Smooth muscle cell (in vitro differentiated cells): ENCODE data around the gene MINAR1. TPM values are rescaled to one million over a fixed set of nuclear protein-coding genes. Genes with fewer than 3 reads are reported as not detected.
A peak's percentile ranks its signal among the peaks of the same experiment; 100 is the strongest.

ENCODE experiments used
- DNase-seq: peaks from one replicate; lab custom pipeline; 2025; ENCODE audit not compliant: unreplicated experiment; lab: John Stamatoyannopoulos, UW
- H2AFZ ChIP-seq: fragments of 200-600 bp; sonication (generic); 2 replicates; pipeline ENCODE4 v1.6.0; 2016; ENCODE audit warnings: antibody characterized with exemption, low read depth, mild to moderate bottlenecking
- H3F3A ChIP-seq: fragments of 200-600 bp; sonication (generic); 2 replicates; pipeline ENCODE4 v1.6.0; 2017; ENCODE audit warnings: antibody characterized with exemption, low read depth
- H3K27ac ChIP-seq: fragments of 200-600 bp; sonication (generic); 2 replicates; pipeline ENCODE4 v1.5.1; 2016; ENCODE audit warnings: low read depth, mild to moderate bottlenecking
- H3K27me3 ChIP-seq: fragments of 200-600 bp; sonication (generic); 2 replicates; pipeline ENCODE4 v1.6.1; 2016; ENCODE audit warnings: low read depth, mild to moderate bottlenecking
- H3K36me3 ChIP-seq: fragments of 200-600 bp; sonication (generic); 2 replicates; pipeline ENCODE4 v1.5.1; 2016; ENCODE audit warnings: low read depth
- H3K4me1 ChIP-seq: fragments of 200-600 bp; sonication (generic); 2 replicates; pipeline ENCODE4 v1.5.1; 2016; ENCODE audit warnings: low read depth
- H3K4me2 ChIP-seq: fragments of 200-600 bp; sonication (generic); 2 replicates; pipeline ENCODE4 v1.6.0; 2016; ENCODE audit warnings: mild to moderate bottlenecking
- H3K4me3 ChIP-seq: fragments of 200-600 bp; sonication (generic); 2 replicates; pipeline ENCODE4 v1.5.1; 2016; ENCODE audit warnings: mild to moderate bottlenecking
- H3K79me2 ChIP-seq: fragments of 200-600 bp; sonication (generic); 2 replicates; pipeline ENCODE4 v1.6.0; 2016; ENCODE audit warnings: low read depth, mild to moderate bottlenecking
- H3K9ac ChIP-seq: fragments of 200-600 bp; sonication (generic); 2 replicates; pipeline ENCODE4 v1.6.0; 2016; ENCODE audit warnings: low read depth
- H3K9me3 ChIP-seq: fragments of 200-600 bp; sonication (generic); replicated peaks from 2 replicates; pipeline ENCODE4 v1.5.1; 2016; ENCODE audit warnings: low read depth
- H4K20me1 ChIP-seq: fragments of 200-600 bp; sonication (generic); 2 replicates; pipeline ENCODE4 v1.6.0; 2016; ENCODE audit warnings: low read depth
- WGBS: methylation state at CpG from one replicate; pipeline ENCODE4 v1.1.7; 2016; ENCODE audit warnings: low lambda C conversion rate; 5-methylcytosine and 5-hydroxymethylcytosine counted together
- polyA plus RNA-seq: library from polyadenylated mRNA; unstranded; fragments of >200 nt; fragmentation: Nextera tagmentation; extraction: Ambion mirVana; gene quantifications from 2 replicates; pipeline ENCODE4 v1.2.1, GENCODE V29; 2016
- total RNA-seq: library from RNA; depleted of rRNA; stranded (reverse); fragments of >200 nt; gene quantifications from 2 replicates; pipeline ENCODE4 v1.2.3, GENCODE V29; 2014
- TF ChIP-seq, protein P1 (sequence below): fragments of 200-600 bp; sonication (generic); IDR thresholded peaks from 2 replicates; pipeline ENCODE4 v1.5.1; 2017; ENCODE audit warnings: borderline replicate concordance, mild to moderate bottlenecking, antibody characterized with exemption; ENCODE audit not compliant: insufficient read depth, poor library complexity, severe bottlenecking

The MINAR1 gene
- total and polyA plus RNA-seq, 2 experiments from 2014 or later, result 4.9 to 21.3 TPM

DNA sequence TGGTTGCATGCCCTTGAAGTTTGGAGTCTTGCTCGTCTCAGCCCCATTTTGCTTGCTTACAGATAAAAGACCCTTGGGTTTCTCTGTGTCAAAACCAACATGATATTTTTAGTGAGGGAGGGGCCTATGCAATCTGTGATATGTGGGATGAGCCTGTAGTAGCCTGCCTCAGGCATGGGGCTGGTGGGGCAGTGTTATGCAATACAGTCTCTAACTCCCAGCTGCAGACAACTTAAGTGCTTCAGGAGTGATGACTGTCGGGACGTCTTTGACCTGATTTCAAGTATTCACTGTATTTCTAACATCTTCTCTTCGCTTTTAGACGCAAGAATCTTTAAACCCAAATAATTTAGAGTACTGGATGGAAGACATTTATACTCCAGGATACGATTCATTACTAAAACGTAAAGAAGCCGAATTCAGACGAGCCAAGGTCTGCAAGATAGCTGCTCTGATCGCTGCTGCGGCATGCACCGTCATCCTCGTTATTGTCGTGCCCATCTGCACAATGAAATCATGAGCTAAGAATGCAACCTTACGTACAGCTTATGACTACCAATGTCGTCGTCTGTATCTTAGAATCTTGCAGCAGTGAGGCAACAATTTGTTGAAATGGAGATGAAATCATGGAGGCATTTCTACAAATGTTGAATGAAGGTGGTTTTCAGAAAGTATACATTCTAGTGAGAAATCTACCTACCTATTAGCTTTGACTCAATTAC is 35.9 kb downstream of the MINAR1 start:
- Histone ChIP-seq H4K20me1 (peaks cover 3% of the 10 kb centered on the region), H3K4me3 (no peak overlapping the region), H3K27ac (no peak overlapping the region), H3F3A (no peaks in the 10 kb centered on the region), H3K9ac (no peak overlapping the region), H3K27me3 (no peaks in the 10 kb centered on the region), H2AFZ (no peak overlapping the region), H3K79me2 (no peaks in the 10 kb centered on the region), H3K4me1 (no peaks in the 10 kb centered on the region), H3K36me3 (no peaks in the 10 kb centered on the region), H3K9me3 (no peaks in the 10 kb centered on the region), H3K4me2 (no peak overlapping the region)
- TF ChIP-seq, protein P1, sequence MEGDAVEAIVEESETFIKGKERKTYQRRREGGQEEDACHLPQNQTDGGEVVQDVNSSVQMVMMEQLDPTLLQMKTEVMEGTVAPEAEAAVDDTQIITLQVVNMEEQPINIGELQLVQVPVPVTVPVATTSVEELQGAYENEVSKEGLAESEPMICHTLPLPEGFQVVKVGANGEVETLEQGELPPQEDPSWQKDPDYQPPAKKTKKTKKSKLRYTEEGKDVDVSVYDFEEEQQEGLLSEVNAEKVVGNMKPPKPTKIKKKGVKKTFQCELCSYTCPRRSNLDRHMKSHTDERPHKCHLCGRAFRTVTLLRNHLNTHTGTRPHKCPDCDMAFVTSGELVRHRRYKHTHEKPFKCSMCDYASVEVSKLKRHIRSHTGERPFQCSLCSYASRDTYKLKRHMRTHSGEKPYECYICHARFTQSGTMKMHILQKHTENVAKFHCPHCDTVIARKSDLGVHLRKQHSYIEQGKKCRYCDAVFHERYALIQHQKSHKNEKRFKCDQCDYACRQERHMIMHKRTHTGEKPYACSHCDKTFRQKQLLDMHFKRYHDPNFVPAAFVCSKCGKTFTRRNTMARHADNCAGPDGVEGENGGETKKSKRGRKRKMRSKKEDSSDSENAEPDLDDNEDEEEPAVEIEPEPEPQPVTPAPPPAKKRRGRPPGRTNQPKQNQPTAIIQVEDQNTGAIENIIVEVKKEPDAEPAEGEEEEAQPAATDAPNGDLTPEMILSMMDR, result no peak
- WGBS, result 80% methylated on average over 17 of the region's 17 CpGs
- no peak for DNase-seq

DNA sequence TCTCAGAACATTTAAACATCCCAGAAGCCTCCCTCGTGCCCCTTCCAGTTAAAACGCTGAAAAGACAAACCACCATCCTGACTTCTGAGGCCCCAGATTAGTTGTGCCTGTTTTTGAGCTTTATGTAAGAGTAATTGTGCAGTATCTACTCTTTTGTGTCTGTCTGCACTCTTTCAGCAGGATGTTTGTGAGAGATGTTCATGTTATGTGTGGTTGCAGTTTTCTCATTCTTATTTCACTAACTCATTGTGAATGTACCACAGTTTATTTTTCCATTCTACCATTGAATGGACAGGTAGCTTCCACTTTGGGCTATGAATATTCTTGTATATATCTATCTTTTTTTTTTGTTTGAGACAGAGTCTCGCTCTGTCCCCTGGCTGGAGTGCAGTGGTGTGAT is 40.3 kb downstream of the MINAR1 start:
- H3K4me3 ChIP-seq, result no peak overlapping the region
- H3K9me3 ChIP-seq, result no peaks in the 10 kb centered on the region
- no peak overlapping the region for H3K27ac ChIP-seq
- no peak overlapping the region for H3K4me2 ChIP-seq
- no peaks in the 10 kb centered on the region for H3K27me3 ChIP-seq
- no peak overlapping the region for H3K9ac ChIP-seq
- H4K20me1 ChIP-seq, result no peaks in the 10 kb centered on the region
- DNase-seq, result no peak
- TF ChIP-seq, protein P1, result no peak
- 62% methylated on average over 3 of the region's 3 CpGs for WGBS
- H2AFZ ChIP-seq, result no peak overlapping the region
- H3K36me3 ChIP-seq, result no peaks in the 10 kb centered on the region
- no peaks in the 10 kb centered on the region for H3F3A ChIP-seq
- H3K4me1 ChIP-seq, result peaks cover 5% of the 10 kb centered on the region
- no peaks in the 10 kb centered on the region for H3K79me2 ChIP-seq

DNA sequence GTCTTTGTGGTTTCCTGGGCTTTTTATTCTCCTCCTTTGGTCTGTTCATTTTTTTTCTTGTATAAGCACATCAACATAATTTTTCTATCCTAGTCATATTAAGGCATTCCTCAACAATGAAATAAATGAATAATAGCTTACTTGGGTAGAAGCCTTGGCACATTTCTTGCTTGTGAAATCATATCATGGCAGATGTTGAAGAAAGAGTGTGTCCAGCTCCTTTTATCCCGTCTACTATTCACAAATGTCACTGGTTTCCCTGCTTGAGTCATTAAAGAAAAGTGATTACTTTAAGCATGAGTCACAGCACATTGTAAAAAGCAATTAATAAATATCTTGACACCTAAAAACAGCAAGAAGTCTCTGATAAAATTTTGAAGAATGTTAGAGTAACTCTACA is 42.1 kb downstream of the MINAR1 start:
- H3K79me2 ChIP-seq, result no peaks in the 10 kb centered on the region
- no peak overlapping the region for H3K4me3 ChIP-seq
- H3F3A ChIP-seq, result no peaks in the 10 kb centered on the region
- no peak overlapping the region for H2AFZ ChIP-seq
- TF ChIP-seq, protein P1, result no peak
- no peak overlapping the region for H3K9ac ChIP-seq
- H4K20me1 ChIP-seq, result no peaks in the 10 kb centered on the region
- no peaks in the 10 kb centered on the region for H3K27me3 ChIP-seq
- H3K4me2 ChIP-seq, result peak overlapping the region; percentile 27
- no peaks in the 10 kb centered on the region for H3K9me3 ChIP-seq
- H3K27ac ChIP-seq, result peak overlapping the region; percentile 46
- peaks cover 5% of the 10 kb centered on the region for H3K4me1 ChIP-seq
- 19% methylated on average over 1 of the region's 1 CpG for WGBS
- no peak for DNase-seq
- H3K36me3 ChIP-seq, result no peaks in the 10 kb centered on the region

DNA sequence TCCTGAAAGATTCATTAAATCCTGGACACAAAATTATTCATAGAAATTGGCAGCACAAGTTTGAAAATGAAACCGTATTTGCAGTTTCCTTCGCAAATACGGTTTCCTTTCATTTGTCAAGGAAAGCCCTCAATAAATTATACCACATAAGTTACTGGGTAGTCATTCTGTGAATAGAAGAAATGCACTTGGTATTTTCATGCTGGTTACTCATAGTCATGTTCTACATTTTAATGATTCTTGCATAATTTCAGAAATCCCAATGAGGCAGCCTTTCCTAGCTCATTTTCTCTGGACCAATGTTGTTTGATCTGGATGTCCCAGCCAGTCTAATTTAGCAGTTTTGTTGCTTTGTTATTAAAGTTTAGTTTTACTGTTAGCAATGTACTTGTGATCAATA is 43.2 kb downstream of the MINAR1 start:
- TF ChIP-seq, protein P1, result no peak
- H2AFZ ChIP-seq, result no peak overlapping the region
- no peak overlapping the region for H3K4me3 ChIP-seq
- no peaks in the 10 kb centered on the region for H3K9me3 ChIP-seq
- H4K20me1 ChIP-seq, result no peaks in the 10 kb centered on the region
- 92% methylated on average over 3 of the region's 3 CpGs for WGBS
- no peak for DNase-seq
- H3K27me3 ChIP-seq, result no peaks in the 10 kb centered on the region
- H3K27ac ChIP-seq, result peak overlapping the region; percentile 26
- H3K36me3 ChIP-seq, result no peaks in the 10 kb centered on the region
- peaks cover 5% of the 10 kb centered on the region for H3K4me1 ChIP-seq
- H3K9ac ChIP-seq, result no peak overlapping the region
- no peaks in the 10 kb centered on the region for H3K79me2 ChIP-seq
- no peaks in the 10 kb centered on the region for H3F3A ChIP-seq
- H3K4me2 ChIP-seq, result no peak overlapping the region
